ENCODE results near the gene PLEKHA7.

The PLEKHA7 gene

DNA sequence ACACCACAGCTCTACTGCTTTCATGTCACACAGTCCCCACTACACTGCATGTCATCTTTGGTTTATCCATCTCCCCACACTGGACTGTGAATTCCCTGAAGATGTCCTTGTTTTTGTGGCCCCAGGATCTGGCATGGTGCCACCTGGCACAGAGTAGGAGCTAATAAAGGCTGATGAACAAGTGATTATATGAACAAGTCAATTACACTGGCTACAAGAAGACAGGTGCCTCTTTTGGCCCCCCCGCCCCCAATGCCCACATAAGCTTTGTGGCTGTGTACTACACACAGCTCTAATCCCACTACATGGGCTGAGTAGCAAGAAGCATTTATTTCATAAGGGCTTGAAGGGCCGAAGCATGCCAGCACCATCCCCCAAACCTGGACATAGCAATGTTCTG is 24.7 kb downstream of the PLEKHA7 start:
- no peaks in the 10 kb centered on the region for H3K27me3 ChIP-seq (replicated peaks; ENCODE audit: control insufficient read depth, insufficient read depth, low read length)
- TF ChIP-seq, protein P1, sequence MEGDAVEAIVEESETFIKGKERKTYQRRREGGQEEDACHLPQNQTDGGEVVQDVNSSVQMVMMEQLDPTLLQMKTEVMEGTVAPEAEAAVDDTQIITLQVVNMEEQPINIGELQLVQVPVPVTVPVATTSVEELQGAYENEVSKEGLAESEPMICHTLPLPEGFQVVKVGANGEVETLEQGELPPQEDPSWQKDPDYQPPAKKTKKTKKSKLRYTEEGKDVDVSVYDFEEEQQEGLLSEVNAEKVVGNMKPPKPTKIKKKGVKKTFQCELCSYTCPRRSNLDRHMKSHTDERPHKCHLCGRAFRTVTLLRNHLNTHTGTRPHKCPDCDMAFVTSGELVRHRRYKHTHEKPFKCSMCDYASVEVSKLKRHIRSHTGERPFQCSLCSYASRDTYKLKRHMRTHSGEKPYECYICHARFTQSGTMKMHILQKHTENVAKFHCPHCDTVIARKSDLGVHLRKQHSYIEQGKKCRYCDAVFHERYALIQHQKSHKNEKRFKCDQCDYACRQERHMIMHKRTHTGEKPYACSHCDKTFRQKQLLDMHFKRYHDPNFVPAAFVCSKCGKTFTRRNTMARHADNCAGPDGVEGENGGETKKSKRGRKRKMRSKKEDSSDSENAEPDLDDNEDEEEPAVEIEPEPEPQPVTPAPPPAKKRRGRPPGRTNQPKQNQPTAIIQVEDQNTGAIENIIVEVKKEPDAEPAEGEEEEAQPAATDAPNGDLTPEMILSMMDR (IDR thresholded peaks at IDR 0.05; ENCODE audit: insufficient read depth, low read length, poor library complexity, severe bottlenecking), result no peak
- DNase-seq (ENCODE audit: extremely low read depth, insufficient read length), result no peak

DNA sequence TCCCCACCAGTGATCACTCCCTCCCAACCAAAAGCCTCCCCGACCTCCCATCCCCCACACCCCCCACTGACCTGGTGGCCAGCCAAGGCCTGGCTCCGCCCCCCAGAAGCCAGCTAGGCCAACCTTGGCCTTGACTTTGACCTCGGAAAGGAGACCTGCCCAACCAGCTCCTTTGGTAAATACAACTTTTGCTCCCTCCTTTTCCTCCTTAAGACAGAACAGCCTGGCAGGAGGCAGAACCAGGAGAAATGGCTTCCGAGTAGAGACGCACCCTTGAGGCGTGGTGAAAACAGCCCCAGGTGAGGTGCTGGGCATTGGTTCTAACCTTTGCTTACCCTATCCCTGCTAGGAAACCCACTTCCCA is 27.0 kb downstream of the PLEKHA7 start:
- no peak for DNase-seq (ENCODE audit: extremely low read depth, insufficient read length)
- TF ChIP-seq, protein P1 (IDR thresholded peaks at IDR 0.05; ENCODE audit: insufficient read depth, low read length, poor library complexity, severe bottlenecking), result no peak
- H3K4me3 ChIP-seq (replicated peaks; ENCODE audit: low read depth, low read length), result no peak overlapping the region
- H3K27me3 ChIP-seq (replicated peaks; ENCODE audit: control insufficient read depth, insufficient read depth, low read length), result no peaks in the 10 kb centered on the region
- H3K36me3 ChIP-seq (ENCODE audit: control insufficient read depth, insufficient read depth, low read length), result no peaks in the 10 kb centered on the region

More for the DNA sequence above, 24.7 kb downstream of the PLEKHA7 start:
- Histone ChIP-seq H3K4me3 (replicated peaks; ENCODE audit: low read depth, low read length) (no peak overlapping the region), H3K36me3 (ENCODE audit: control insufficient read depth, insufficient read depth, low read length) (no peaks in the 10 kb centered on the region)

DNA sequence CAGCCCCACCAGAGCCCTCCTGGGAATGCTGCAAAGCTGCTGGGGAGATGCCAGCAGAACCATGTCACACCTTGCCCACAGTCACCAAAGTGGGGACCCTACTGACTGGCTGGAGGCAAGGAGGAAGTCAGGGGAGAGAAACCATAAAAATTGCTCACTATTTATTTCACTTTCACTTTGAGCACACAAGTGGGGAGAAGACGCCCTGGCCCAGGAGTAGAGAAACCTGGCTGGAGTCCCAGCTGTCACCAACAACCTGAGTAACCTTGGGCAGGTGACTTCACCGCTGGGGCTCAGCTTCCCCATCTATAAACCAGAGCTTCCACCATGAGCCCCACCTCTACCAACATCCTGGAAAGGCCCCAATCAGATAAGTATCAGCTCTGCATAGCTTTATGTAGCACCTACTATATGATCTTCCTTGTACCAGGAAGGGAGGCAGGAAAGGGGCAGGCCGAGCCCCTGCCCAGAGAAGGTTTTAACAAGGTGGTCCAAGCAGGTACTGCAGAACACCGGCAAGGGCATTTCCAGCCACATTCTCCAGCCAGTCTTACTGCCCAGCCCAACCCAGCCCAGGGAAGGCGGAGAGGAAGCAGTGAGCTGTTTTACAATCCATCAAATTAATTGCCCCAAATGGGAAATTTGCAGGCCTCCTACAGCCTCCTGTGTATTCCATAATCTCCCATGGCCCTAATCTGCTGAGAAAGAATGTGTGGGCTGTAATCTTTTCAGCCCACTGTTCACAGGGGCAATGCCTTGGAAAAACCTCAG is 27.6 kb downstream of the PLEKHA7 start:
- TF ChIP-seq, protein P1 (IDR thresholded peaks at IDR 0.05; ENCODE audit: insufficient read depth, low read length, poor library complexity, severe bottlenecking), result no peak
- Histone ChIP-seq H3K27me3 (replicated peaks; ENCODE audit: control insufficient read depth, insufficient read depth, low read length) (no peaks in the 10 kb centered on the region), H3K36me3 (ENCODE audit: control insufficient read depth, insufficient read depth, low read length) (no peaks in the 10 kb centered on the region), H3K4me3 (replicated peaks; ENCODE audit: low read depth, low read length) (no peak overlapping the region)
- peak; percentile 61 for DNase-seq (ENCODE audit: extremely low read depth, insufficient read length)

- Histone ChIP-seq H3K36me3 (ENCODE audit: control insufficient read depth, insufficient read depth, low read length) (no peaks in the 10 kb centered on the region), H3K4me3 (replicated peaks; ENCODE audit: low read depth, low read length) (no peak overlapping the region), H3K27me3 (replicated peaks; ENCODE audit: control insufficient read depth, insufficient read depth, low read length) (no peaks in the 10 kb centered on the region)
- TF ChIP-seq, protein P1 (IDR thresholded peaks at IDR 0.05; ENCODE audit: insufficient read depth, low read length, poor library complexity, severe bottlenecking), result no peak
- no peak for DNase-seq (ENCODE audit: extremely low read depth, insufficient read length)
These were observed 28.9 kb downstream of the PLEKHA7 start for GRCh38 chr11:16985297-16985696.

DNA sequence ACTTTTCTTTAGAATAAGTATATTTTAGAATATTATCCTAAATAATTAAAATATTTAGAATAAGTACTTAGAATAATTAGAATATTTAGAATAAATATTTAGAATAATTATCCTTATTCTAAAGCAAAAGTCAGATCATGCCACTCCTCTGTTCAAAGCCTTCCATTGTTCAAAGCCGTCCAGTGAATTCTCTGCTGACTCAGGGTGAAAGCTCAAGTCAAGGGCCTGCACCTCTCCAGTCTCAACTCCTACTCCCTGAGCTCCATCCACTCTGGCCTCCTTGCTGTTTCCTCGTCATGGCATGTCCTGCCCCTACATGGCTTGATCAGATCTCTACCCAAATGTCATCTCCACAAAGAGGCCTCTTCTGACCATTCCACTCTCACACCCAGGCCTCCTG is 30.0 kb downstream of the PLEKHA7 start:
- Histone ChIP-seq H3K4me3 (replicated peaks; ENCODE audit: low read depth, low read length) (no peak overlapping the region), H3K36me3 (ENCODE audit: control insufficient read depth, insufficient read depth, low read length) (no peaks in the 10 kb centered on the region), H3K27me3 (replicated peaks; ENCODE audit: control insufficient read depth, insufficient read depth, low read length) (no peaks in the 10 kb centered on the region)
- no peak for DNase-seq (ENCODE audit: extremely low read depth, insufficient read length)
- TF ChIP-seq, protein P1 (IDR thresholded peaks at IDR 0.05; ENCODE audit: insufficient read depth, low read length, poor library complexity, severe bottlenecking), result no peak

All from GM06990 (cell line).